CD4-positive, CD25-positive, alpha-beta regulatory T cell (primary cell): ENCODE measurements around the gene KBTBD13. TPM values are rescaled to one million over a fixed set of nuclear protein-coding genes. Genes with fewer than 3 reads are reported as not detected.

Experiments used
- ATAC-seq, 2 donors: fragments of 150-1000 bp; cut with Tn5 transposase; one replicate each; pipeline ENCODE4 v1.10.0; 2021; ENCODE audit warnings: low read depth in 2 of 2, moderate number of reproducible peaks in 2 of 2, moderate library complexity in 1 of 2
- DNase-seq, 3 donors: peaks; one replicate each; pipeline versions ENCODE4 v3.0.0 to v3.0.0-alpha.2; 2012 to 2022; ENCODE audit warnings: mixed read lengths in 1 of 3
- H3K27ac ChIP-seq: one replicate; pipeline ENCODE4 v1.7.0; 2013; ENCODE audit warnings: mild to moderate bottlenecking, low read length; ENCODE audit not compliant: insufficient read depth, poor library complexity, severe bottlenecking
- H3K27me3 ChIP-seq: one replicate; pipeline ENCODE4 v1.7.0; 2013; ENCODE audit warnings: low read length; ENCODE audit not compliant: control insufficient read depth, insufficient read depth
- H3K36me3 ChIP-seq: one replicate; pipeline ENCODE4 v1.7.0; 2013; ENCODE audit warnings: mild to moderate bottlenecking, low read length, moderate library complexity; ENCODE audit not compliant: control insufficient read depth, insufficient read depth
- H3K4me1 ChIP-seq: 2 replicates; pipeline ENCODE4 v1.7.0; 2013; ENCODE audit warnings: mild to moderate bottlenecking, low read length; ENCODE audit not compliant: insufficient read depth, control insufficient read depth, poor library complexity, severe bottlenecking
- H3K4me3 ChIP-seq: one replicate; pipeline ENCODE4 v1.7.0; 2013; ENCODE audit warnings: low read depth, mild to moderate bottlenecking, low read length, moderate library complexity
- H3K9me3 ChIP-seq, 2 experiments: 1 replicate in 1 of 2; 2 replicates in 1 of 2; pipeline ENCODE4 v1.7.0; 2013; ENCODE audit warnings: low read length in 2 of 2, mild to moderate bottlenecking in 1 of 2, moderate library complexity in 1 of 2; ENCODE audit not compliant: control insufficient read depth in 2 of 2
- H3K27ac Mint-ChIP-seq, 3 donors: one replicate each; pipeline ENCODE4 v1.8.0; 2020 to 2022; ENCODE audit warnings: mild to moderate bottlenecking in 3 of 3, mixed read lengths in 3 of 3, moderate library complexity in 2 of 3
- H3K27me3 Mint-ChIP-seq: one replicate; pipeline ENCODE4 v1.8.0; 2022; ENCODE audit warnings: mild to moderate bottlenecking, mixed read lengths
- H3K36me3 Mint-ChIP-seq: one replicate; pipeline ENCODE4 v1.8.0; 2020; ENCODE audit warnings: mixed read lengths
- H3K4me1 Mint-ChIP-seq, 4 donors: one replicate each; pipeline ENCODE4 v1.8.0; 2020 to 2022; ENCODE audit warnings: mixed read lengths in 4 of 4, mild to moderate bottlenecking in 1 of 4
- H3K4me3 Mint-ChIP-seq, 4 donors: one replicate each; pipeline ENCODE4 v1.8.0; 2020 to 2022; ENCODE audit warnings: mild to moderate bottlenecking in 4 of 4, mixed read lengths in 4 of 4, moderate library complexity in 3 of 4
- H3K9me3 Mint-ChIP-seq, 7 donors: one replicate each; pipeline ENCODE4 v1.8.0; 2020 to 2022; ENCODE audit warnings: mixed read lengths in 7 of 7, mild to moderate bottlenecking in 3 of 7, moderate library complexity in 2 of 7
- polyA plus RNA-seq, 4 donors: library from polyadenylated mRNA; unstranded; fragments of 300-500 nt; fragmentation: Illumina TruSeq; gene quantifications; one replicate each; pipeline ENCODE4 v1.2.3, GENCODE V29; 2021
- total RNA-seq: library from RNA; stranded (reverse); gene quantifications from one replicate; pipeline ENCODE4 v1.2.3, GENCODE V29; 2022

KBTBD13 gene
- total and polyA plus RNA-seq, 5 donors from 2014 or later, result not detected

GRCh38 chr15:65067645-65068402 is 8.7 kb upstream of the KBTBD13 start, which contains the start of gene RASL12:
Gene RASL12, minus strand, starts transcription at chr15:65067991. Its CDS starts 156 bp downstream, at chr15:65067835.
- peak within 1 kb of the TSS in 2 of 4 donors; percentile 56 to 69 for H3K4me3 Mint-ChIP-seq
- Histone ChIP-seq H3K36me3 (no peaks in the 10 kb centered on the region), H3K27ac (no peak within 1 kb of the TSS), H3K4me1 (no peaks in the 10 kb centered on the region), H3K9me3 (no peaks in the 10 kb centered on the region), H3K27me3 (peaks cover 14% of the 10 kb centered on the region), H3K4me3 (no peak within 1 kb of the TSS)
- H3K36me3 Mint-ChIP-seq, result no peaks in the 10 kb centered on the region
- ATAC-seq, result no peak
- H3K9me3 Mint-ChIP-seq, result no peaks in the 10 kb centered on the region
- H3K4me1 Mint-ChIP-seq, result peaks cover 0 to 12% (median 0%) of the 10 kb centered on the region in 4 donors
- DNase-seq, result no peak
- H3K27ac Mint-ChIP-seq, result no peak within 1 kb of the TSS
- H3K27me3 Mint-ChIP-seq, result peaks cover 41% of the 10 kb centered on the region

GRCh38 chr15:65068403-65068788 is 8.2 kb upstream of the KBTBD13 start:
- Mint-ChIP-seq H3K27me3 (peaks cover 38% of the 10 kb centered on the region), H3K36me3 (no peaks in the 10 kb centered on the region), H3K4me1 (peaks cover 0 to 12% (median 0%) of the 10 kb centered on the region in 4 donors), H3K4me3 (peak overlapping the region in 2 of 4 donors; percentile 35 to 56), H3K27ac (no peak overlapping the region), H3K9me3 (no peaks in the 10 kb centered on the region)
- ATAC-seq (no peak), DNase-seq (no peak)
- Histone ChIP-seq H3K9me3 (no peaks in the 10 kb centered on the region), H3K4me3 (no peak overlapping the region), H3K36me3 (no peaks in the 10 kb centered on the region), H3K27ac (no peak overlapping the region), H3K27me3 (peaks cover 14% of the 10 kb centered on the region), H3K4me1 (no peaks in the 10 kb centered on the region)

DNA sequence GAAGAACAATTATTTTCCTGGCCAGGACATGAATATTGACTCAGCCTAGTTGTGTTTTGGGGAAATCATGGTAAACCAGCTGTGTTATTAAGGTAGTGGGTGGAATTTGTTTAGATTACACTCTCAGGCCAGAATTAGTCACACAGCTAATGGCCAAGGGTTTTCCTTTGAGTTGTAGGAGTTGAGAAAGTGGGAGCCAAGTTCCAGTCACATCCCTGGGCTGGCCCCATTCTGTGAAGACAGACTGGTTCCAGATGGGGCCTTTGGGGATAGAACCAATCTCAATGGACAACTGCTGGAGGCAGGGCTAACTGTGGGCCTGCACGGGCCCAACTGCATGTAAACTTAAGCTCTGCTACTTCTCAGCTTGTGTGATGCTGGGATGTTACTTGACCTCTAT is 7.4 kb upstream of the KBTBD13 start:
- no peaks in the 10 kb centered on the region for H3K36me3 ChIP-seq
- H3K27me3 Mint-ChIP-seq, result peaks cover 36% of the 10 kb centered on the region

DNA sequence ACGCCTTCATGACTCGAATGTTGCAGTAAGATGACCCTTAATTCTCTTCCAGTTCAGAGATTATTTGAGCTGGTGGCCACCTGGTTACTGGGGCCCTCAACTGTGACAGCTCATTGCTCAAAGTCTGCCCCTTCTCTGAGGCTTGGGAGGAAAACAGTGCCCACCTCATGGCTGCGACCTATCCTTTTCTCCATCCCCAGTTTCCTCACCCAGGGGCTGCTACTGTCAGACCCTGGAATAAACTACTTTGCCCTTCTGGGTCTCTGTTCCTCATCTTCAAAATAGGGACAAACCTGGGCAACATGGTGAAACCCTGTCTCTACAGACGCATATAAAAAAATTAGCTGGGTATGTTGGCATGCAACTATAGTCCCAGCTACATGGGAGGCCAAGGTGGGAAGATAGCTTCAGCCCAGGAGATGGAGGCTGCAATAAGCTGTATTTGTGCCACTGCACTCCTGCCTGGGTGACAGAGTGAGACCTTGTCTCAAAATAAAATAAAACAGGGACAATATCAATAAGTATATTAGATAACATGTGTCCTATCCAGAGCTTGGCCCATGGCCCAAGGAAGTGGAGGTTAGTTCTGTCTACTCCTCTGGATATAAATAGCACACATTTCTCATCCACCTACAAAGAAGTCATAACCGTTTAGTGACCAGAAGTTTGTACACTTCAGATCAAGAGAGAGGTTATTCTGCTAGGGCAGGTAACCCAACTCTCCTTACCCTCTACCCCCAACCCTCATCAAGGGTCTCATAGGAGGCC is 6.6 kb upstream of the KBTBD13 start:
- H3K4me1 Mint-ChIP-seq, result peaks cover 0 to 12% (median 0%) of the 10 kb centered on the region in 4 donors
- Histone ChIP-seq H3K27me3 (peaks cover 13% of the 10 kb centered on the region), H3K4me1 (no peaks in the 10 kb centered on the region), H3K36me3 (no peaks in the 10 kb centered on the region), H3K27ac (no peak overlapping the region), H3K4me3 (no peak overlapping the region), H3K9me3 (no peaks in the 10 kb centered on the region)
- H3K4me3 Mint-ChIP-seq, result no peak overlapping the region
- no peaks in the 10 kb centered on the region for H3K9me3 Mint-ChIP-seq
- no peaks in the 10 kb centered on the region for H3K36me3 Mint-ChIP-seq
- H3K27ac Mint-ChIP-seq, result no peak overlapping the region
- DNase-seq, result no peak
- H3K27me3 Mint-ChIP-seq, result peaks cover 30% of the 10 kb centered on the region
- ATAC-seq, result no peak

More for the DNA sequence above, 7.4 kb upstream of the KBTBD13 start:
- no peak overlapping the region for H3K4me3 ChIP-seq
- ATAC-seq, result no peak
- Mint-ChIP-seq H3K4me1 (peaks cover 0 to 12% (median 0%) of the 10 kb centered on the region in 4 donors), H3K9me3 (no peaks in the 10 kb centered on the region), H3K36me3 (no peaks in the 10 kb centered on the region), H3K4me3 (no peak overlapping the region), H3K27ac (no peak overlapping the region)
- peaks cover 14% of the 10 kb centered on the region for H3K27me3 ChIP-seq
- no peaks in the 10 kb centered on the region for H3K9me3 ChIP-seq
- H3K4me1 ChIP-seq, result no peaks in the 10 kb centered on the region
- H3K27ac ChIP-seq, result no peak overlapping the region
- DNase-seq, result no peak

DNA sequence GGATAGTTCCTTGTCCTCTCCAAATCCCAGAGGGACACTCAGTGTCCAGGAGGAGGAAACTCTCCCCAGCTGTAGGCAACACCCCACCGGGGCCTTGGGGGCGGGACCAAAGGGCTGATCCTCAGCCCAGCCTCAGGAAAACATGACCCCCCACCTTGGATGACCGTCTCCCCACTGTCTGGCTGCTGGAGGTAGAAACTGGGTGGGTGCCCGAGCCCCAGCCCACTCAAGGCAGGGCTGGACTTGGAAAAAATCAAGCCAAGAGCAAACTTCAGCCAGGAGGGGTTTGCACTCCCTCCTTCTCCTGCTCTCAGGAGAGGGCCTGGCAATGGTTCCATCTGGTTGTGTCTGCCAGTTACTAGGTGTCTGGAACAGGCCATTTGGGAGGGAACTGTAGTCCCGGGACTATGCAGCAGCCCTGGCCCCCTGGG is 5.2 kb upstream of the KBTBD13 start:
- no peaks in the 10 kb centered on the region for H3K36me3 ChIP-seq
- DNase-seq (no peak), ATAC-seq (no peak)
- peaks cover 25% of the 10 kb centered on the region for H3K27me3 Mint-ChIP-seq
- no peak overlapping the region for H3K27ac Mint-ChIP-seq
- H3K9me3 ChIP-seq, result no peaks in the 10 kb centered on the region
- peaks cover 0 to 12% (median 0%) of the 10 kb centered on the region in 4 donors for H3K4me1 Mint-ChIP-seq
- H3K27me3 ChIP-seq, result peaks cover 5% of the 10 kb centered on the region
- H3K9me3 Mint-ChIP-seq, result no peaks in the 10 kb centered on the region
- H3K27ac ChIP-seq, result no peak overlapping the region
- H3K36me3 Mint-ChIP-seq, result no peaks in the 10 kb centered on the region
- no peak overlapping the region for H3K4me3 Mint-ChIP-seq
- no peak overlapping the region for H3K4me3 ChIP-seq
- no peaks in the 10 kb centered on the region for H3K4me1 ChIP-seq

- Mint-ChIP-seq H3K27me3 (peaks cover 20% of the 10 kb centered on the region), H3K27ac (no peak overlapping the region), H3K9me3 (no peaks in the 10 kb centered on the region), H3K4me3 (no peak overlapping the region), H3K4me1 (peaks cover 0 to 11% (median 0%) of the 10 kb centered on the region in 4 donors), H3K36me3 (no peaks in the 10 kb centered on the region)
- Histone ChIP-seq H3K27me3 (no peaks in the 10 kb centered on the region), H3K27ac (no peak overlapping the region), H3K36me3 (no peaks in the 10 kb centered on the region), H3K4me1 (no peaks in the 10 kb centered on the region), H3K9me3 (no peaks in the 10 kb centered on the region), H3K4me3 (no peak overlapping the region)
- ATAC-seq (no peak), DNase-seq (no peak)
Measured at GRCh38 chr15:65072027-65072426, 4.5 kb upstream of the KBTBD13 start.

DNA sequence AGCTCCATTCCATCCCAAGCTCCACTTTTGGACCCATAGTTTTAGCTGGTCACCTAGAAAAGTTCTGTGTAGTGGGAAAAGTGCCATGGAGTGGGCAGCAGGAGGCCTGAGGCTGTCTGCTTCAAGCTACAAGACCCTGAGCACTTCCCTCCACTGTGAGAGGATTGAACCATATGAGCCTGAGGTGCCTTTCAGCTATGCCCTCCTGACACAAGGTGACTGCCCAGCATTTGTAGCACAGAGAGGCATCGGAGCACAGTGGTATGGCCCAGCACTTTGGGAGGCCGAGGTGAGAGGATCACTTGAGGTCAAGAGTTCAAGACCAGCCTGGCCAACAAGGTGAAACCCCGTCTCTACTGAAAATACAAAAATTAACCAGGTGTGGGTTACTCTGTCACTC is 3.9 kb upstream of the KBTBD13 start:
- H3K27ac ChIP-seq, result no peak overlapping the region
- Mint-ChIP-seq H3K4me1 (peaks cover 0 to 8% (median 0%) of the 10 kb centered on the region in 4 donors), H3K36me3 (no peaks in the 10 kb centered on the region), H3K4me3 (no peak overlapping the region), H3K27ac (no peak overlapping the region), H3K9me3 (no peaks in the 10 kb centered on the region), H3K27me3 (peaks cover 16% of the 10 kb centered on the region)
- no peaks in the 10 kb centered on the region for H3K9me3 ChIP-seq
- no peaks in the 10 kb centered on the region for H3K36me3 ChIP-seq
- no peak for DNase-seq
- ATAC-seq, result no peak
- H3K4me3 ChIP-seq, result no peak overlapping the region
- H3K4me1 ChIP-seq, result no peaks in the 10 kb centered on the region
- H3K27me3 ChIP-seq, result no peaks in the 10 kb centered on the region
